ENCODE data around the gene SNX33. TPM values are rescaled to one million over a fixed set of nuclear protein-coding genes. Genes with fewer than 3 reads are reported as not detected.

The SNX33 gene
- total and polyA plus RNA-seq, 3 donors from 2014 or later = 8.3 to 11.5 (median 10.5) TPM

DNA sequence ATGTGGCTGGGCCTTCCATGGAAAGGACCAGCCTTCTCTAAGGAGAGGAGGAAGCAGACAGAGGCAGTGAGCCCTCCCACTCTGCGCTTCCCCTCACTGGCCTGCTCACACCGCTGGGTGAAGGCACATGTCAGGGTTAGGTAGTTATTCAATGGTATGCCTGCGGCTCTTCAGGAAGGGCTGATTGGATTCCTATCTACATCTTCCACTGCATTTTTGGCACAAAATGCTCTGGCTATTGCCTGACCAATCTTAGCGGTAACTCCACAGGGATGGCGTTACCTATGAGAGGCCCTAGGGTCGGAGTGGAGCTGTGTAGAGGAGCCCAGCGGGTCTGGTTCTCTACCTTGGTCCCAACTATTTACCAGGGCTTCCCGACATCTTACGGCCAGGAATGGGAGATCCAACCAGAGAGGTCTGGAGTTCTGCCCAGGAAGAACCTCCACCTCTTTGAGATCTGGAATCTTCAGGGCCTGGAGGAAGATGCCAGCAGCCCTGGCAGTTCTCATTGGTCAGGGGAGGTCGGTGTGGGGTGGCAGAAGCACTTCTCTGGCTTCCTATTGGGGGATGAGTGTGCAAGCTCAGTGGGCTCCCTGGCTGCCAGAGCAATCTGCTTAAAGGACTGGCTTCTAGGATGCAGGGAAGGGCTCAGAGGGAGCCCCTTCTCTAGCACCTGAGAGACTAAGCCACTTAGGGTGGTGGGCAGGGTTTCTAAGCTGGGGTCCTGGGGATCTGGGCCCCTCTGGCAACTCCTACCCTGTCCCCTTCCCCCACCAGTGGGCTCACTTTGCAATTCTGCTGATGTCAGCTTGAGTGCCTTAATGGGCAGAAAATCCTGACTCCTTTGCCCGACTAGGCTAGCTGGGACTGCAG, 24.3 kb downstream of the SNX33 start:
- Histone ChIP-seq H3K27me3 (no peaks in the 10 kb centered on the region), H3K27ac (no peak overlapping the region), H3K4me1 (peaks cover 27% of the 10 kb centered on the region), H3K4me3 (no peak overlapping the region), H3K9me3 (no peaks in the 10 kb centered on the region), H3K36me3 (ENCODE audit: low read depth, missing control alignments) (no peaks in the 10 kb centered on the region)
- DNase-seq = no peak
- intact Hi-C loops (cut with DNase I; ENCODE audit: low total_unique reads) = no loop called here
- 73 to 89% methylated on average over 9 to 11 of the region's 11 CpGs for WGBS, 2 donors
- TF ChIP-seq, protein P1, sequence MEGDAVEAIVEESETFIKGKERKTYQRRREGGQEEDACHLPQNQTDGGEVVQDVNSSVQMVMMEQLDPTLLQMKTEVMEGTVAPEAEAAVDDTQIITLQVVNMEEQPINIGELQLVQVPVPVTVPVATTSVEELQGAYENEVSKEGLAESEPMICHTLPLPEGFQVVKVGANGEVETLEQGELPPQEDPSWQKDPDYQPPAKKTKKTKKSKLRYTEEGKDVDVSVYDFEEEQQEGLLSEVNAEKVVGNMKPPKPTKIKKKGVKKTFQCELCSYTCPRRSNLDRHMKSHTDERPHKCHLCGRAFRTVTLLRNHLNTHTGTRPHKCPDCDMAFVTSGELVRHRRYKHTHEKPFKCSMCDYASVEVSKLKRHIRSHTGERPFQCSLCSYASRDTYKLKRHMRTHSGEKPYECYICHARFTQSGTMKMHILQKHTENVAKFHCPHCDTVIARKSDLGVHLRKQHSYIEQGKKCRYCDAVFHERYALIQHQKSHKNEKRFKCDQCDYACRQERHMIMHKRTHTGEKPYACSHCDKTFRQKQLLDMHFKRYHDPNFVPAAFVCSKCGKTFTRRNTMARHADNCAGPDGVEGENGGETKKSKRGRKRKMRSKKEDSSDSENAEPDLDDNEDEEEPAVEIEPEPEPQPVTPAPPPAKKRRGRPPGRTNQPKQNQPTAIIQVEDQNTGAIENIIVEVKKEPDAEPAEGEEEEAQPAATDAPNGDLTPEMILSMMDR (IDR thresholded peaks at IDR 0.05) = no peak
- no peak for TF ChIP-seq POLR2A (IDR thresholded peaks at IDR 0.05)

DNA sequence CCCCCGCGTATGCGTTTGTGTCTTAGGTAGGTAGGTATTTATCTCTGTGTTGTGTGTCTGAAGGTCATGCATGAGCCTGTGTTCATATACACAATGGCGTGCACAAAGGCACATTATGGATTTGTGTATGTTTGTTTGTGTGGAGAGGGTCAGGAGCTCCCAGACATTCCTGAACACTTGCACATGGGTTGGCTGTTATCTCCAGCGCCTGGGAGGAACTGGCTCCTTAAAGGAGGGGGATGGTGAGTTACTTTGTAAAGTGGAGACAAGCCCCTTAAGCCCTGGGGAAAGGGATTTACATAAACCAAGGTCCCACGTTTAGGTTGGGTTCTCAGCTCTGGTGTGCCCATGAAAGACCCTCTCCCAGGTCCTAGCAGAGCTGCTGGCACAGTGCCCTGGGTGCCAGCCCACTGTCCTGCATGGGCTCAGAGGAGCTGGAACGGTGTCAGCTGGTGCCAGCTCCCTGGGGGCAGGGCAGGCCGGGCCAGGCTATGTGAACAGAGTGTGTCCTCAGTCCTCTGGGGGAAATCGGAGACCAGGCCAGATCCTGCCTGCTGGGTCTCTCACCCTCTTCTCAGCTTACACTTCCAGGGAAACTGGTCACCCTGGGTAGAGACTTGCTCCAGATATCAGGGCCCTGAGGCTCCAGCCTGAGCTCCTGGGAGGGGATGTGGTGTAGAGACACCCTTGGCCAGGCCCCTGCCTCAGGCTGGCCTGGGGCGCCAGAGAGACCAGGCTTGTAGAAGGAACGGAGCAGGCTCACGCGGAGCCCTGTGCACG, 25.1 kb downstream of the SNX33 start:
- Histone ChIP-seq H3K27me3 (no peaks in the 10 kb centered on the region), H3K36me3 (ENCODE audit: low read depth, missing control alignments) (no peaks in the 10 kb centered on the region), H3K4me1 (peaks cover 27% of the 10 kb centered on the region), H3K27ac (peak overlapping the region in 1 of 2 donors; percentile 75), H3K9me3 (no peaks in the 10 kb centered on the region), H3K4me3 (no peak overlapping the region)
- DNase-seq = peak; percentile 32
- TF ChIP-seq, protein P1 (IDR thresholded peaks at IDR 0.05) = no peak
- no peak for TF ChIP-seq POLR2A (IDR thresholded peaks at IDR 0.05)
- intact Hi-C loops (cut with DNase I; ENCODE audit: low total_unique reads) = no loop called here
- WGBS, 2 donors = 44 to 48% methylated on average over 12 to 14 of the region's 14 CpGs

DNA sequence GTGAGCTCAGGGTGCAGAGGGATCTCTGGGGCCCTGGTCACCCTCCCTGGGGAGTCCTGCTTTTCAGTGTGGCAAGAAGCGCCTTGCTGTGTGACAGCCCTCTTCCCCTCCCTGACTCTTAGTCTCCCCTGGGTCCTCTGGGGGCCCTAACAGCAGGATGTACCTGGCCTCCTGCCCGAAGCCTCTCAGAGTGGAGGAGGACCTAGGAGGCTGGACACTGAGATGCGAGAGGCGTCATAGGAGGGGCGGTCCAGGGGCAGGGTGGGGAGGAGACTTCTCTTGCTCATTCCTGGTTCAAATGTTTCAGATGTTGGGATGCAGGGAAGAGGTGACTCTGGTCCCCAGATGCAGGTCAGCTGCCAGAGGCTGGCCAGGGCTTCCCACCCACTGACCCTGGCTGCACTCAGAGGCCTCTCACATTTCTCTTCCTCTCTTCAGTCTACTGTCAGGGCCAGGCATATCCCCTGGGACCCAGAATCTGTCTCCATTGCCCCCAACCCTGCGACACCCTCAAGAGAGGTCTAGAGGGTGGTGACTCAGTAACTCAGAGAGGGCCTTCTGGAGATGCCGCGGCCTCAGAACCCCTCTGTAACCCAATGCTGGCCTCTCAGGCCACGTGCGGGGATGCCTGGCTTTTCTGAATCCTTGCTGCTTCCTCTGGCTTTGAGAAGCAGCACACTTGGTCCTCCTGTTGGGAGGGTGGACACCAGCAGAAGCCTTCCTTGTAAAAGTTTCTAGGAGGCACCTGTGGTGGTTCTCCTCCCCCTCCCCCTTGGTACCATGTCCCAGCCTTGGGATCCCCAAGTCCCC, 25.9 kb downstream of the SNX33 start:
- H3K4me1 ChIP-seq = peaks cover 27% of the 10 kb centered on the region
- no peaks in the 10 kb centered on the region for H3K27me3 ChIP-seq
- WGBS, 2 donors = 59 to 60% methylated on average over 10 of the region's 10 CpGs
- H3K4me3 ChIP-seq = no peak overlapping the region
- H3K27ac ChIP-seq = peak overlapping the region in 1 of 2 donors; percentile 75
- no peaks in the 10 kb centered on the region for H3K36me3 ChIP-seq (ENCODE audit: low read depth, missing control alignments)
- TF ChIP-seq, protein P1 (IDR thresholded peaks at IDR 0.05) = no peak
- TF ChIP-seq POLR2A (IDR thresholded peaks at IDR 0.05) = no peak
- no peaks in the 10 kb centered on the region for H3K9me3 ChIP-seq
- intact Hi-C loops (cut with DNase I; ENCODE audit: low total_unique reads) = no loop called here
- peak; percentile 83 for DNase-seq

GRCh38 chr15:75674366-75674765, 26.7 kb downstream of the SNX33 start:
- Histone ChIP-seq H3K9me3 (no peaks in the 10 kb centered on the region), H3K27ac (no peak overlapping the region), H3K4me1 (peaks cover 27% of the 10 kb centered on the region), H3K4me3 (no peak overlapping the region), H3K27me3 (no peaks in the 10 kb centered on the region), H3K36me3 (ENCODE audit: low read depth, missing control alignments) (no peaks in the 10 kb centered on the region)
- no peak for DNase-seq
- intact Hi-C loops (cut with DNase I; ENCODE audit: low total_unique reads) = no loop called here
- whole genome bisulfite sequencing, 2 donors = 78 to 81% methylated on average over 1 to 8 of the region's 8 CpGs
- TF ChIP-seq, protein P1 (IDR thresholded peaks at IDR 0.05) = no peak
- TF ChIP-seq POLR2A (IDR thresholded peaks at IDR 0.05) = no peak
